Ishikawa (cell line): ENCODE results near the gene CEP112.

Source experiments
- CREB1 ChIP-seq: IDR thresholded peaks from 2 replicates; pipeline ENCODE4 v1.6.1; 2012; ENCODE audit warnings: low read depth
- EGR1 ChIP-seq: IDR thresholded peaks from 2 replicates; pipeline ENCODE4 v1.6.1; 2012
- EP300 ChIP-seq: IDR thresholded peaks from 2 replicates; pipeline ENCODE4 v1.6.1; 2012; ENCODE audit warnings: borderline replicate concordance
- FOXM1 ChIP-seq: IDR thresholded peaks from 2 replicates; pipeline ENCODE4 v1.6.1; 2012; ENCODE audit warnings: low read depth, borderline replicate concordance
- MAX ChIP-seq: IDR thresholded peaks from 2 replicates; pipeline ENCODE4 v1.6.1; 2012
- NFIC ChIP-seq: IDR thresholded peaks from 2 replicates; pipeline ENCODE4 v1.6.1; 2012
- RAD21 ChIP-seq: IDR thresholded peaks from 2 replicates; pipeline ENCODE4 v1.6.1; 2012; ENCODE audit warnings: low read depth
- REST ChIP-seq: IDR thresholded peaks from 2 replicates; pipeline ENCODE4 v1.6.1; 2012; ENCODE audit warnings: low read depth, mild to moderate bottlenecking
- TAF1 ChIP-seq: IDR thresholded peaks from 2 replicates; pipeline ENCODE4 v1.6.1; 2012; ENCODE audit warnings: low read depth, mild to moderate bottlenecking
- TCF12 ChIP-seq: IDR thresholded peaks from 2 replicates; pipeline ENCODE4 v1.6.1; 2012; ENCODE audit warnings: low read depth
- TEAD4 ChIP-seq: IDR thresholded peaks from 2 replicates; pipeline ENCODE4 v1.6.1; 2012
- USF1 ChIP-seq: IDR thresholded peaks from 2 replicates; pipeline ENCODE4 v1.6.1; 2012
- YY1 ChIP-seq: IDR thresholded peaks from 2 replicates; pipeline ENCODE4 v1.6.1; 2012; ENCODE audit warnings: low read depth

GRCh38 chr17:66171172-66171571 lies 20.8 kb downstream of the CEP112 start:
- TF ChIP-seq MAX (no peak), REST (no peak), EP300 (no peak), YY1 (no peak), TEAD4 (no peak), USF1 (no peak), FOXM1 (no peak), EGR1 (no peak), TAF1 (no peak), RAD21 (no peak), CREB1 (no peak), NFIC (no peak), TCF12 (no peak)
